Measurements from ENCODE around the gene GTF3C2.

- TF ChIP-seq POLR2A (IDR thresholded peaks at IDR 0.05; ENCODE audit: low read depth) = no peak
- no peak for TF ChIP-seq CTCF (IDR thresholded peaks at IDR 0.05)
These were observed 42.4 kb upstream of the GTF3C2 start for GRCh38 chr2:27398962-27399361.

Data from esophagus muscularis mucosa (tissue), 3 donors.